Activated naive CD8-positive, alpha-beta T cell treated with anti-CD3 and anti-CD28 coated beads, Interleukin-2, amount 50 U/mL, for 24 hours (primary cell): ENCODE data around the gene PRKN.
"Not testable (repeated sequence)": the region's sequence is repeated elsewhere in the genome, so short reads cannot be mapped to it uniquely, and the experiment has no call there.

ENCODE experiments used
- ATAC-seq: fragments of 150-1000 bp; cut with Tn5 transposase; one replicate; pipeline ENCODE4 v1.10.0; 2021
- DNase-seq: peaks from one replicate; pipeline ENCODE4 v3.0.0; 2021
- H3K27ac Mint-ChIP-seq: one replicate; pipeline ENCODE4 v1.8.0; 2021; ENCODE audit warnings: mild to moderate bottlenecking, mixed read lengths
- H3K27me3 Mint-ChIP-seq: one replicate; pipeline ENCODE4 v1.8.0; 2021; ENCODE audit warnings: mixed read lengths
- H3K36me3 Mint-ChIP-seq: one replicate; pipeline ENCODE4 v1.8.0; 2021; ENCODE audit warnings: low read depth, mixed read lengths
- H3K4me1 Mint-ChIP-seq: one replicate; pipeline ENCODE4 v1.8.0; 2021; ENCODE audit warnings: mixed read lengths
- H3K4me3 Mint-ChIP-seq: one replicate; pipeline ENCODE4 v1.8.0; 2021; ENCODE audit warnings: mild to moderate bottlenecking, moderate library complexity, mixed read lengths
- H3K9me3 Mint-ChIP-seq: one replicate; pipeline ENCODE4 v1.8.0; 2021; ENCODE audit warnings: mixed read lengths

The PRKN gene

DNA sequence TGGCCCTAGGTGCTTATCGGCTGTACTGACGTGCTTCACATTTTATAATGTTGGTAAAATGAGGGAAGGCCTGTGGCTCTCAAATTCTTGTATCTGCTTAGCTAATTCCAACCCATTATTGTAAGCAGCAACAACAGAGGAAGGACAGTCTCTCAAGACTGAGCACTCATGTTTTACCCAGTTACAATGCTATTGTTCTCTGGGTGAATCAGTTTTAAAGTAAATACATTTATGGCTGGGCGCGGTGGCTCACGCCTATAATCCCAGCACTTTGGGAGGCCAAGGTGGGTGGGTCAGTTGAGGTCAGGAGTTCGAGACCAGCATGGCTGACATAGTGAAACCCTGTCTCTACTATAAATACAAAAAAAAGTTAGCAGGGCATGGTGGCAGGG lies 194.6 kb downstream of the PRKN start:
- Mint-ChIP-seq H3K4me3 (no peak overlapping the region), H3K9me3 (no peaks in the 10 kb centered on the region), H3K27me3 (no peaks in the 10 kb centered on the region), H3K27ac (no peak overlapping the region), H3K36me3 (no peaks in the 10 kb centered on the region), H3K4me1 (no peaks in the 10 kb centered on the region)
- no peak for ATAC-seq
- DNase-seq, result no peak

DNA sequence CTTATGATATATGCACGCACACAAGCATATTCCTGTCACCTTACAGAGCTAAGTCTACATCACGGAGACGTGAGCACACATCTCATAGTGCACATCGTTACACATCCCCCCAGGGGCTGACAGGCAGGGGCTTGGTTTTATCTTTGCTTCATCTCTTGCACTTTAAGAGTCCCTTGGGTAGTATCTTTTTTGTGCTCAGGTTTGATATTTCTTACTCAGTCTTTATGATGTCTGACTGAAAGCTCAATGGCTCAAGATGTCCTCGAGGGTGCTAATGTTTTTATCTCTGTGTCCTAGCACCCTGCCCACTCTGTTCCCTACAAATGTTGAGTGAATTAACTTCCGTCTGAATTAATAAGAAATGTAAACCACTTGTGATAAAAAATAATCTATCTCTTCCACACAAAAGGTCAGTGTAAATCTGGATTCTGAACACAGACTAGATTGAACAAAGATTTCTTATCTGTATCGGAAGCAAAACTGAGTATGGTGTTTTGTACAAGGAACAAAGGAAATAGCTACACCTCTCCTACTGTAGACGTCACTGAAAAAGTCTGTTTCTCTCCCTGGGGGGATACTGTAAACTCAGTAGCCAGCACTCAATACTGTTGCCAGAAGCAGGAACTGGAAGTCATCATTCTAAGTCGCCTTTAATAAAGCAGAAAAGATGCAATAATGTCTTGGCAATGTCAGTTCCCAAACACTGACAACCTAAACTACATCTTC lies 195.1 kb downstream of the PRKN start:
- no peak overlapping the region for H3K27ac Mint-ChIP-seq
- no peaks in the 10 kb centered on the region for H3K9me3 Mint-ChIP-seq
- no peaks in the 10 kb centered on the region for H3K36me3 Mint-ChIP-seq
- H3K4me1 Mint-ChIP-seq, result no peaks in the 10 kb centered on the region
- no peak for ATAC-seq
- H3K27me3 Mint-ChIP-seq, result no peaks in the 10 kb centered on the region
- DNase-seq, result no peak
- no peak overlapping the region for H3K4me3 Mint-ChIP-seq

DNA sequence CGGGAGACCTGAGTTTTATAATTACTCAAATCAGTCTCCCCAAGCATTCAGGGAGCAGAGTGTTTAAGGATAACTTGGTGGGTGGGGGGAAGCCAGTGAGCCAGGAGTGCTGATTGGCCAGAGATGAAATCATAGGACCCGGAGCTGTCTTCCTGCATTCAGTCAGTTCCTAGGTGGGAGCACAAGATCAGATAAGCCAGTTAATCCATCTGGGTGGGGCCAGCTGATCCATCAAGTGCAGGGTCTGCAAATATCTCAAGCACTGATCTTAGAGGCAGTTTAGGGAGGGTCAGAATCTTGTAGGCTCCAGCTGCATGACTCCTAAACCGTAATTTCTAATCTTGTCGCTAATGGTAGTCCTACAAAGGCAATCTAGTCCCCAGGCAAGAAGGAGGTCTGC lies 196.2 kb downstream of the PRKN start:
- H3K36me3 Mint-ChIP-seq, ATAC-seq, H3K27ac Mint-ChIP-seq, H3K9me3 Mint-ChIP-seq, H3K4me3 Mint-ChIP-seq, H3K4me1 Mint-ChIP-seq, H3K27me3 Mint-ChIP-seq, DNase-seq: not testable (repeated sequence)

DNA sequence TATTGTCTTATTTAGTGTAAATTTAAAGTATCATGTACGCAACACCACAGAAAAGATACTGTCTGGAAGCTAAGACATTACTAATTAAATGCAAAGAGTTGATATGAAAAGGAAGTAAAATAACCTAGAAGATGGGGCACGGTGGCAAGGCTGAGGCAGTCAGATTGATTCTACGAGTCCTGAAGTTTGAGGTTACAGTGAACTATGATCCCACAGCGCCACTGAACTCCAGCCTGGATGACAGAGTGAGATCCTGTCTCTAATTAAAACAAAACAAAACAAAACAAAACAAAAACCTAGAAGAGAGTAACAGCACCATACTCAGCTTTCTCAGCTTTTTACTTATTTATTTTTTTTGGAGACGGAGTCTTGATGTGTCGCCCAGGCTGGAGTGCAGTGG lies 199.0 kb downstream of the PRKN start:
- Mint-ChIP-seq H3K4me3 (no peak overlapping the region), H3K27ac (no peak overlapping the region), H3K27me3 (no peaks in the 10 kb centered on the region), H3K4me1 (no peaks in the 10 kb centered on the region), H3K36me3 (no peaks in the 10 kb centered on the region), H3K9me3 (no peaks in the 10 kb centered on the region)
- DNase-seq (no peak), ATAC-seq (no peak)

DNA sequence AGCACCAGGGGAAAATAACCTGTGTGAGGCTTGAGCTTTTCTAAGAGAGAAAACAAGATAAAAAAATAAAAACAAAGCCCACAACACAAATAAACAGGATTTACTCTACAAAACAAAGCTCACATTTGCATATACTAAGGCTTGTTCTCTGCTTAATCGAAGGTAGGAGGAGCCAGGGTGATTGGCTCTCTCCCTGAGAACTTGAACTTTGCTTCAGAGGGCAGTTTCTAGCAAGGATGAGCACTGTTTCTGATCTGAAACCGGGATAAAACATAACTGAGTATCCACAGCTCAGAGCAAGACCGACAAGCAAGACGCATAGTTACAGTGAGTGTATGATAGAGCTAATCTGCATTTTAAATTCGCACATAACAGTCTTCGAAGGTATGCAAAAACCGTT lies 200.6 kb downstream of the PRKN start:
- H3K27ac Mint-ChIP-seq, result no peak overlapping the region

DNA sequence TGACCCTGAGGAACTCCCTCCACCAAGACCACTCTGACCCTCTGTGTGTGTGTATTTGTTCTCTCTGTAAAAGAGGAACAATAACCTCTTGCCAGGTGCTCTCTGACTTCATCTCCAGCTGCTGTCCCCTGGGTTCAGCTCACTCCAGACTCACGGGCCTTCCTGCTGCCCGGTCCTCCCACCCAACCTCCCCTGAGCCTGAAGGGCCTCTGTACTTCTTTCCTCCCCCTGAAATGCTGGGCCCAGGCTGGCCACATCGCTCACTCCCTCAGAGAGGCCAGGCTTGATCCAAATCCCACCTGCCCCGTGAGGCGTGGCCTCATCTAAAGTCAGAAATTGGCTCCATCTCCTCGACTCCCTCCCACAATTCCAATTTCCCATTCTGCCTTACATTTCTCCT lies 202.4 kb downstream of the PRKN start:
- DNase-seq (no peak), ATAC-seq (no peak)
- Mint-ChIP-seq H3K4me3 (no peak overlapping the region), H3K27me3 (no peaks in the 10 kb centered on the region), H3K9me3 (peaks cover 5% of the 10 kb centered on the region), H3K36me3 (no peaks in the 10 kb centered on the region), H3K4me1 (no peaks in the 10 kb centered on the region), H3K27ac (no peak overlapping the region)

More for the DNA sequence above, 200.6 kb downstream of the PRKN start:
- H3K36me3 Mint-ChIP-seq, result no peaks in the 10 kb centered on the region
- no peak for DNase-seq
- ATAC-seq, result no peak
- no peaks in the 10 kb centered on the region for H3K4me1 Mint-ChIP-seq
- H3K4me3 Mint-ChIP-seq, result no peak overlapping the region
- no peaks in the 10 kb centered on the region for H3K27me3 Mint-ChIP-seq
- H3K9me3 Mint-ChIP-seq, result peaks cover 5% of the 10 kb centered on the region

DNA sequence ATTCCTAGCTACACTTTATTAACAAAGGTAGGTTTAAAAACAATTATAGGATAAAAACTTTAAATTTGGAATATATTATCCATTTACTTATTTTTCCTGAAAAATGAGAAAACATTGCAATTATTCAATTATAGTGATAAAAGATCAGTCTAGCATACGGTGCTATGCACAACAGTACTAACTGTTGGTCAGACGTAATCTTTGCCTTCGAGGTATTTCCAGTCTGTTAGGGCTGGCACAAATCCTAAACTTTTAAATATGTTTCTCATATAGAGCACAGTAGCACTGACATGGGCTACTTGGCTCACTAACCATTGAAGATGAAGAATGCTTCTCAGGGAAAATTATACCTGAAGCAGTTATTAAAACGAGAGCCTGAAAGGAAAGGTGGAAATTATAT lies 214.8 kb downstream of the PRKN start:
- Mint-ChIP-seq H3K27ac (no peak overlapping the region), H3K9me3 (no peaks in the 10 kb centered on the region), H3K36me3 (no peaks in the 10 kb centered on the region), H3K4me3 (no peak overlapping the region), H3K27me3 (no peaks in the 10 kb centered on the region), H3K4me1 (no peaks in the 10 kb centered on the region)
- ATAC-seq (no peak), DNase-seq (no peak)

DNA sequence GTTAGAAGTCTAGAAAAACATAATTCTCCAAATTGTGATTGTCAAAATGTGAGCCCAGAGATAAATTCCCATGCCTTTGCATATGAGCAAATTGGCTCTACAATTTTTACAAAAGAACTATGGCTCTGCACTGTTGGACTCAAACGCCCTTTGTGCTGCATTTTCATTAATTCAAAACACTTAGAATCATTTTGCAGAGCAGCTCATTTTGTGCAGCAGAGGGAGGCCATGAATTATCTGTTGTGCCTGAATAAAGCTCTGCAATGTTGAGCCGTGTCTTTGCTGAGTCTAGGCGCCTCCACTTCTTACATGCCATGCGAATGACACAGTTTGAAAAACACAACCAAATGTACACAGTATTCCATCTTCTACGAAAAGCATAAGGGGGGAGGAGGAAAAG lies 230.2 kb downstream of the PRKN start:
- Mint-ChIP-seq H3K4me1 (no peaks in the 10 kb centered on the region), H3K27me3 (no peaks in the 10 kb centered on the region), H3K27ac (no peak overlapping the region)

DNA sequence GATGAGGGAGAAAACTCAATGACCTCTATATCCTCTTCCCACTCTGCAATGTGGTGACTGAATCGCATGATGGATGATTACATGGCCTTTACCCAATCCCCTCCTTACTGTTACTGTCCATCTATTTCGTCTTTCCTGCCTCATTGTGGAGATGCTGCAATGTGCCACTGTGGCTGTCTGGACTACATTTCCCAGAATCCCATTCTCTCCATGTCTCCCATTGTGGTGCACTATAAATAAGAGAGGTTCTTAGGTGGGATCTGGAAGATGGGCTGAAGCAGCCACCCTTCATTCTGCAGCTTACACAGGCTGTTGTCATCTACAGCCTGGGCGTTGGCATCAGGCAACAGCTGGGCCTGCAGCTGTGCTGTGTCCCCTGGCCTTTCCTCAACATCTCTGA lies 233.6 kb downstream of the PRKN start:
- Mint-ChIP-seq H3K36me3 (no peaks in the 10 kb centered on the region), H3K9me3 (peaks cover 3% of the 10 kb centered on the region)
- ATAC-seq, result no peak

More for the DNA sequence above, 230.2 kb downstream of the PRKN start:
- Mint-ChIP-seq H3K4me3 (no peak overlapping the region), H3K9me3 (no peaks in the 10 kb centered on the region), H3K36me3 (no peaks in the 10 kb centered on the region)
- no peak for ATAC-seq
- DNase-seq, result no peak

DNA sequence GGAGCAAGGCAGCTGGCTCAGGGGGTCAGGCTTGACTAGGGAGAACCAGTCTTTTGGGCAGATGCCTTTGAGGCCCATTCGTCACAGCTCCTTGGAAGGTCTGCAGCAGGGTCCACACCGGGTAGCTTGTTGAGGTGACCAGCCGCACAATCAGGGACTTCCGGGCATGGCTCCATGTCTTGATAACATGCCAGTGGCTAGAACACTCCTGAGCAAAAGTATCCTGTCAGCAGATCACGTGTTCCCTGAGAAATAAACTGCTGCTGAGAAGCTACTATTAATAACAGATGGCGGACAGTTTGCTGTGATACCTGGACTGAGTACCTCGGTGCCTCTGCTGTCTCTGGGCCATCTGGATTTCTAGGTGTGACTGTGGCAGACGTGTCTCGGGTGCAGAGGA lies 235.9 kb downstream of the PRKN start:
- H3K36me3 Mint-ChIP-seq, result no peaks in the 10 kb centered on the region
- no peak overlapping the region for H3K27ac Mint-ChIP-seq
- H3K4me3 Mint-ChIP-seq, result no peak overlapping the region
- no peaks in the 10 kb centered on the region for H3K4me1 Mint-ChIP-seq
- no peak for DNase-seq
- H3K27me3 Mint-ChIP-seq, result no peaks in the 10 kb centered on the region
- H3K9me3 Mint-ChIP-seq, result peaks cover 3% of the 10 kb centered on the region
- no peak for ATAC-seq

More for the DNA sequence above, 233.6 kb downstream of the PRKN start:
- H3K4me3 Mint-ChIP-seq, result no peak overlapping the region
- H3K27ac Mint-ChIP-seq, result no peak overlapping the region
- no peaks in the 10 kb centered on the region for H3K27me3 Mint-ChIP-seq
- no peak for DNase-seq
- no peaks in the 10 kb centered on the region for H3K4me1 Mint-ChIP-seq

DNA sequence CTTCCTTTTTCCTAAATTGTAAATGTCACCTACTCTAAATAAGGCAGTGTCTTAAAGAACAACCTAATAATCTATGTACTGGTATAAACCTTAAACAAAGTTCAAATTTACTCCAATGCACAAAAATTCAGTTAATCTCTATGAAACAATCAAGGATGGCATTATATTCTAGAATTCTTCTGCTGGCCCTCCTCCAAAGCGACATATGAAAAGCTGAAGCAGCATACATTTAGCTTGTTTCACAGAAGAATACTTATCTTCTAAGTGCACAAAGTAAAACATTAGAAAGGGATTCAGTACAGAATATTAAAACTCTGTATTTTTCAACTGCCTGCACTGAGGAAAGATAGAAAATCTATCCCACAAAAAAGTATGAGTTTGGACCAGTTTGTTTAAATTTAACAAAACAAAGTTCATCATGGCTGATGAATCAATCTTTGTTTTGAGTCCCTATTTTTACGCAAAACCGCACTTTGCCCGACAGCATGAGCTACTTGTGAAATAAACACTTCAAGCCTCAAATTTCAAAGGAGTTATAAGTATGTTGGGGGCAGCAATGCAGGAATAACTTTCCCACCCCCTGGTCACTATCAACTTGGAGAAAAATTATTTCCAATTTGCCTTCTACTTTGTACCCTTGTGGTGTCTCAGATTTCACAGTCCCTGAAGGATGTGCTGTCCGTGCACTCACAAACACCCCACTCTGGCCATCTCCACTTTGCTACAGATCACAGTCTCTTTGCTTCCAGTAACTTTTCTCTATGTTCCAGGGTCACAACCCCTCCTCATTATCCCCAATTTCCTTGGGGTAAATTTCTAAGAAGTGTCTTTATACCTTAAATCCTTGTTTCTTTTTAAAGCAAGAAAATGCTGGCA lies 238.2 kb downstream of the PRKN start:
- Mint-ChIP-seq H3K4me1 (no peaks in the 10 kb centered on the region), H3K27me3 (no peaks in the 10 kb centered on the region), H3K27ac (no peak overlapping the region), H3K4me3 (no peak overlapping the region), H3K36me3 (no peaks in the 10 kb centered on the region), H3K9me3 (peaks cover 3% of the 10 kb centered on the region)
- ATAC-seq, result no peak
- DNase-seq, result no peak

DNA sequence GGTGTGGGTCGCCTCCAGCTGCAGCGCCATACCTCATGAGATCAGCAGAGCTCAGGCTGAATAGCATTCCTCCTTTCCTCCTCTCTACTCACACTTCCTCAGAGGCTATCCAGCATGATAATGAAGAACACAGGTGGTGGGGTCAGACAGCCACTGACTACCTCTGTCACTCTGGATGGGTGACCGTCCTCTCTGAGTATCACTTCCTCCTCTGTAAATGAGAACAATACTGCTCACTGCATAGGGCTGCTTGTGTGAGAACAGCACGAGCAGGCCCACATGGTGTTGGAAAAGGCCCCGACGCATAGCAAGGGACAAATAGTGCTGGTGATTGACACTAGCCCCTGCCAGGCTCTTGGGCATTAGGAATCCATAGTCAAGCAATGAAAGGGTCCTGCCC lies 239.1 kb downstream of the PRKN start:
- no peaks in the 10 kb centered on the region for H3K36me3 Mint-ChIP-seq
- no peak for ATAC-seq
- H3K27me3 Mint-ChIP-seq, result no peaks in the 10 kb centered on the region
- no peak overlapping the region for H3K4me3 Mint-ChIP-seq
- no peaks in the 10 kb centered on the region for H3K4me1 Mint-ChIP-seq
- no peak overlapping the region for H3K27ac Mint-ChIP-seq
- H3K9me3 Mint-ChIP-seq, result peaks cover 3% of the 10 kb centered on the region
- no peak for DNase-seq

DNA sequence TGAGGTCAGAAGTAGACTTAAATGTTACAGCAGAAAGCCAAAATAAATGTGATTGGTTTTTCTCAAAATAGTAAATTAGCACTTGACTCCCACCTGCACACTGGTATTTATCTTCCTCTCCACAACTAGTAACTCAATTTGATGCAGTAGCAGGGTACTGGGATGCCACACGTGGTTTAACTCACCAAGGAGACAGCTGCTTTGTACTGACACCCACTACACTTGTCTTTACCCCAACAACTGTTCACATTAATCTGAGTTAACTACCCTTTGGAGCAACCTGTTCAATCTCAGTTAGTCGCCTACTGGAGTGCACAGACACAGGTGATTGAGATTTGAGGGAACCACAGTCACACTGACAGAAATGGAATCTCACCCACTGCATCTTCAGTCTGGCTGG lies 242.1 kb downstream of the PRKN start:
- DNase-seq (no peak), ATAC-seq (no peak)
- Mint-ChIP-seq H3K9me3 (peaks cover 3% of the 10 kb centered on the region), H3K4me1 (no peaks in the 10 kb centered on the region), H3K27me3 (no peaks in the 10 kb centered on the region), H3K36me3 (no peaks in the 10 kb centered on the region), H3K27ac (no peak overlapping the region), H3K4me3 (no peak overlapping the region)

DNA sequence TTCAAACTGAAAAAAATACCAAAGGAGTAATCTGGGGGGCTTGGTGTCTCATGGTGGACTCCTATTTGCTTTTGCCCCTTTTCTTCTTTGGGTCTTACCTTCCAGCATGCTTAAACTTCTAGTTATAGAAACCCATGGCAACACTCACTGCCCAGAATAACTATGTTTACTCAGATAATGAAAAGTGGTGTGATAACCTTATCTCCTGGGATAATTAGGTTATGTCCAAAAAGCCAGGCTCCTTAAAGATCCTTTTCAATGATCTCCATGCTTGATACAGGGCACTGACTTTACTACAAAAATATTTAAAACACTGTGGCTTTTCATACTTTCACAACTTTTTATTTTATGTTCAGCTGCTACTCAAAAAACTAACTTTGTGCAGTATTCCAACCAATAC lies 245.6 kb downstream of the PRKN start:
- H3K36me3 Mint-ChIP-seq, result no peaks in the 10 kb centered on the region
- no peaks in the 10 kb centered on the region for H3K9me3 Mint-ChIP-seq
- no peak for DNase-seq
- ATAC-seq, result no peak
- H3K27me3 Mint-ChIP-seq, result no peaks in the 10 kb centered on the region
- H3K4me1 Mint-ChIP-seq, result no peaks in the 10 kb centered on the region
- H3K27ac Mint-ChIP-seq, result no peak overlapping the region
- no peak overlapping the region for H3K4me3 Mint-ChIP-seq

DNA sequence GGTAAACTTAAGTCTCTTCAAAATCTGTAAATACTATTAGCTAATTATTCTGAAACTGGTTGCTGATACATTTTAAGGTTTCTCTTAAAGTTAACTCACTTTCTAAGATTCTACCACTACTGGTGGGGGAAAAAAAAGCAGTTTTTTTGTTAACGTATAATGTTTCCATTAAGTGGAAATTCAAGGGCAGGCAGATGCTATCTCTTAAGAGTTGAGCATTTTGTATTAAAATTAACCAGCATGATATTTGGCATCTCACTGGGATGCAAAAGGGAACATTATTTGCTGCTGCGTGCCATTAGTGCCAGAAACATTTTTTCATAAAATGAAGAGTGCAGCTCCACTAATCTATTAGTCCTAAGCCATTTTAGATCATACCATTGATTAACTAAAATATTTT lies 246.2 kb downstream of the PRKN start:
- H3K27ac Mint-ChIP-seq, result no peak overlapping the region
- H3K36me3 Mint-ChIP-seq, result no peaks in the 10 kb centered on the region
- DNase-seq (no peak), ATAC-seq (no peak)
- no peaks in the 10 kb centered on the region for H3K9me3 Mint-ChIP-seq
- H3K27me3 Mint-ChIP-seq, result no peaks in the 10 kb centered on the region
- H3K4me1 Mint-ChIP-seq, result no peaks in the 10 kb centered on the region
- H3K4me3 Mint-ChIP-seq, result no peak overlapping the region
